Measurements from ENCODE around the gene SREBF1. TPM values are rescaled to one million over a fixed set of nuclear protein-coding genes. Genes with fewer than 3 reads are reported as not detected.

The SREBF1 gene
- polyA plus RNA-seq, 1 of the 3 experiments (the other 2 are of a cell fraction), result 20.4 TPM

GRCh38 chr17:17807440-17807839, 29.3 kb downstream of the SREBF1 start:
- H3F3A ChIP-seq (replicated peaks; ENCODE audit: insufficient read depth), result peaks cover 6% of the 10 kb centered on the region
- H3K27ac ChIP-seq (ENCODE audit: low read depth in 2 of 2, low read length in 1 of 2), result peak overlapping the region in 1 of 2 experiments; percentile 77; a peak in 2 of 4 replicates
- H3K36me3 ChIP-seq (replicated peaks in 1 of 2; ENCODE audit: control insufficient read depth in 1 of 2, insufficient read depth in 2 of 2, low read length in 1 of 2), result peaks cover 9 to 51% of the 10 kb centered on the region in 2 experiments
- peaks cover 0 to 39% of the 10 kb centered on the region in 2 experiments; a peak in 3 of 4 replicates for H3K4me1 ChIP-seq (ENCODE audit: control insufficient read depth in 1 of 2, insufficient read depth in 2 of 2, low read depth in 1 of 2, low read length in 1 of 2)
- H2AFZ ChIP-seq (ENCODE audit: low read depth), result no peak overlapping the region
- 100% methylated on average over 2 of the region's 5 CpGs for WGBS (ENCODE audit: low lambda C conversion rate)
- TF ChIP-seq, protein P1, sequence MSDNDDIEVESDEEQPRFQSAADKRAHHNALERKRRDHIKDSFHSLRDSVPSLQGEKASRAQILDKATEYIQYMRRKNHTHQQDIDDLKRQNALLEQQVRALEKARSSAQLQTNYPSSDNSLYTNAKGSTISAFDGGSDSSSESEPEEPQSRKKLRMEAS (IDR thresholded peaks at IDR 0.05; ENCODE audit: low read depth), result no peak
- no peak for TF ChIP-seq CHD2 (IDR thresholded peaks at IDR 0.05; ENCODE audit: low read length, partially characterized antibody)
- TF ChIP-seq ELF1 (IDR thresholded peaks at IDR 0.05), result no peak
- no peak for TF ChIP-seq NFIC (IDR thresholded peaks at IDR 0.05; ENCODE audit: borderline replicate concordance)
- TF ChIP-seq RCOR1 (IDR thresholded peaks at IDR 0.05; ENCODE audit: low read length), result no peak
- TF ChIP-seq MEF2A (IDR thresholded peaks at IDR 0.05; ENCODE audit: borderline replicate concordance, low read depth), result no peak
- TF ChIP-seq, protein P2, sequence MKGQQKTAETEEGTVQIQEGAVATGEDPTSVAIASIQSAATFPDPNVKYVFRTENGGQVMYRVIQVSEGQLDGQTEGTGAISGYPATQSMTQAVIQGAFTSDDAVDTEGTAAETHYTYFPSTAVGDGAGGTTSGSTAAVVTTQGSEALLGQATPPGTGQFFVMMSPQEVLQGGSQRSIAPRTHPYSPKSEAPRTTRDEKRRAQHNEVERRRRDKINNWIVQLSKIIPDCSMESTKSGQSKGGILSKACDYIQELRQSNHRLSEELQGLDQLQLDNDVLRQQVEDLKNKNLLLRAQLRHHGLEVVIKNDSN (IDR thresholded peaks at IDR 0.05; ENCODE audit: borderline replicate concordance, low read depth), result no peak
- TF ChIP-seq FOXM1 (IDR thresholded peaks at IDR 0.05; ENCODE audit: low read depth), result no peak
- TF ChIP-seq TCF12 (IDR thresholded peaks at IDR 0.05), result no peak
- TF ChIP-seq, protein P3, sequence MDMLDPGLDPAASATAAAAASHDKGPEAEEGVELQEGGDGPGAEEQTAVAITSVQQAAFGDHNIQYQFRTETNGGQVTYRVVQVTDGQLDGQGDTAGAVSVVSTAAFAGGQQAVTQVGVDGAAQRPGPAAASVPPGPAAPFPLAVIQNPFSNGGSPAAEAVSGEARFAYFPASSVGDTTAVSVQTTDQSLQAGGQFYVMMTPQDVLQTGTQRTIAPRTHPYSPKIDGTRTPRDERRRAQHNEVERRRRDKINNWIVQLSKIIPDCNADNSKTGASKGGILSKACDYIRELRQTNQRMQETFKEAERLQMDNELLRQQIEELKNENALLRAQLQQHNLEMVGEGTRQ (IDR thresholded peaks at IDR 0.05; ENCODE audit: borderline replicate concordance, low read depth, low read length), result no peak
- TF ChIP-seq, protein P4, sequence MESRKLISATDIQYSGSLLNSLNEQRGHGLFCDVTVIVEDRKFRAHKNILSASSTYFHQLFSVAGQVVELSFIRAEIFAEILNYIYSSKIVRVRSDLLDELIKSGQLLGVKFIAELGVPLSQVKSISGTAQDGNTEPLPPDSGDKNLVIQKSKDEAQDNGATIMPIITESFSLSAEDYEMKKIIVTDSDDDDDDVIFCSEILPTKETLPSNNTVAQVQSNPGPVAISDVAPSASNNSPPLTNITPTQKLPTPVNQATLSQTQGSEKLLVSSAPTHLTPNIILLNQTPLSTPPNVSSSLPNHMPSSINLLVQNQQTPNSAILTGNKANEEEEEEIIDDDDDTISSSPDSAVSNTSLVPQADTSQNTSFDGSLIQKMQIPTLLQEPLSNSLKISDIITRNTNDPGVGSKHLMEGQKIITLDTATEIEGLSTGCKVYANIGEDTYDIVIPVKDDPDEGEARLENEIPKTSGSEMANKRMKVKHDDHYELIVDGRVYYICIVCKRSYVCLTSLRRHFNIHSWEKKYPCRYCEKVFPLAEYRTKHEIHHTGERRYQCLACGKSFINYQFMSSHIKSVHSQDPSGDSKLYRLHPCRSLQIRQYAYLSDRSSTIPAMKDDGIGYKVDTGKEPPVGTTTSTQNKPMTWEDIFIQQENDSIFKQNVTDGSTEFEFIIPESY (IDR thresholded peaks at IDR 0.05; ENCODE audit: borderline replicate concordance, low read depth), result no peak
- TF ChIP-seq SMC3 (IDR thresholded peaks at IDR 0.05; ENCODE audit: low read depth, low read length), result no peak
- H4K20me1 ChIP-seq (ENCODE audit: insufficient read depth), result no peaks in the 10 kb centered on the region
- ChIA-PET CTCF (interaction anchor here (0.9 to 4.1 kb wide), 8 partner anchors 15 to 129 kb away, joined by 3 to 16 read pairs (median 4); partner anchors contain the start of gene RAI1), POLR2A (interaction anchor here (0.8 to 1.8 kb wide), 4 partner anchors 15 to 125 kb away, joined by 3 to 6 read pairs (median 4); partner anchors contain the start of gene SREBF1)
- no peak overlapping the region for H3K4me2 ChIP-seq
- no peaks in the 10 kb centered on the region for H3K79me2 ChIP-seq (ENCODE audit: insufficient read depth)
- no peak overlapping the region for H3K9ac ChIP-seq
- H3K4me3 ChIP-seq (ENCODE audit: low read depth in 2 of 2, low read length in 1 of 2), result no peak overlapping the region
- DNase-seq, result no peak
- no peaks in the 10 kb centered on the region for H3K27me3 ChIP-seq (ENCODE audit: insufficient read depth)
- H3K9me2 ChIP-seq, result no peaks in the 10 kb centered on the region
- H3K9me3 ChIP-seq, result no peaks in the 10 kb centered on the region

GRCh38 chr17:17806611-17807274, 30.0 kb downstream of the SREBF1 start:
- H4K20me1 ChIP-seq (ENCODE audit: insufficient read depth), result no peaks in the 10 kb centered on the region
- no peak for TF ChIP-seq YY1 (IDR thresholded peaks at IDR 0.05; ENCODE audit: low read depth)
- TF ChIP-seq RXRA (IDR thresholded peaks at IDR 0.05; ENCODE audit: borderline replicate concordance, low read depth), result no peak
- no peak for TF ChIP-seq RCOR1 (IDR thresholded peaks at IDR 0.05; ENCODE audit: low read length)
- TF ChIP-seq CTCF (IDR thresholded peaks at IDR 0.05), result no peak
- no peak for TF ChIP-seq SMC3 (IDR thresholded peaks at IDR 0.05; ENCODE audit: low read depth, low read length)
- no peak for TF ChIP-seq CHD2 (IDR thresholded peaks at IDR 0.05; ENCODE audit: low read length, partially characterized antibody)
- TF ChIP-seq FOSL2 (IDR thresholded peaks at IDR 0.05; ENCODE audit: borderline replicate concordance, low read depth), result no peak
- TF ChIP-seq NFIC (IDR thresholded peaks at IDR 0.05; ENCODE audit: borderline replicate concordance), result no peak
- TF ChIP-seq, protein P3 (IDR thresholded peaks at IDR 0.05; ENCODE audit: borderline replicate concordance, low read depth, low read length), result no peak
- no peak for TF ChIP-seq EP300 (IDR thresholded peaks at IDR 0.05; ENCODE audit: borderline replicate concordance in 1 of 2, low read depth in 1 of 2, low read length in 1 of 2)
- no peak for TF ChIP-seq RFX5 (IDR thresholded peaks at IDR 0.05; ENCODE audit: low read length)

More at GRCh38 chr17:17806611-17807274, 30.0 kb downstream of the SREBF1 start:
- Histone ChIP-seq H3K9ac (no peak overlapping the region), H3K9me3 (no peaks in the 10 kb centered on the region), H3K36me3 (replicated peaks in 1 of 2; ENCODE audit: control insufficient read depth in 1 of 2, insufficient read depth in 2 of 2, low read length in 1 of 2) (peaks cover 9 to 52% of the 10 kb centered on the region in 2 experiments), H3K4me2 (no peak overlapping the region), H3K4me3 (ENCODE audit: low read depth in 2 of 2, low read length in 1 of 2) (no peak overlapping the region), H2AFZ (ENCODE audit: low read depth) (no peak overlapping the region), H3K27me3 (ENCODE audit: insufficient read depth) (no peaks in the 10 kb centered on the region), H3F3A (replicated peaks; ENCODE audit: insufficient read depth) (peaks cover 3% of the 10 kb centered on the region), H3K79me2 (ENCODE audit: insufficient read depth) (no peaks in the 10 kb centered on the region), H3K4me1 (ENCODE audit: control insufficient read depth in 1 of 2, insufficient read depth in 2 of 2, low read depth in 1 of 2, low read length in 1 of 2) (peaks cover 0 to 34% of the 10 kb centered on the region in 2 experiments; a peak in 3 of 4 replicates), H3K9me2 (no peaks in the 10 kb centered on the region), H3K27ac (ENCODE audit: low read depth in 2 of 2, low read length in 1 of 2) (peak overlapping the region in 1 of 2 experiments; percentile 67; a peak in 2 of 4 replicates)
- WGBS (ENCODE audit: low lambda C conversion rate), result 86% methylated on average over 15 of the region's 17 CpGs
- CTCF ChIA-PET, result interaction anchor here (0.7 to 4.1 kb wide), 9 partner anchors 24 to 129 kb away, joined by 3 to 16 read pairs (median 4); partner anchors contain the start of gene RAI1
- POLR2A ChIA-PET, result interaction anchor here (0.5 to 1.8 kb wide), 2 partner anchors 16 to 30 kb away, joined by 3 to 6 read pairs; partner anchors contain the start of gene SREBF1
- no peak for DNase-seq
